A673 (cell line): ENCODE data around the gene FBLN1.

Source experiments
- EZH2 ChIP-seq: fragments of 200-600 bp; sonication (generic); IDR thresholded peaks from 2 replicates; pipeline ENCODE4 v1.6.1; 2017; ENCODE audit warnings: borderline replicate concordance, low read depth, mild to moderate bottlenecking, mixed read lengths, antibody characterized with exemption, low read length; ENCODE audit not compliant: poor library complexity, severe bottlenecking
- TF ChIP-seq, protein P1 (sequence below): fragments of 300-800, 200-600 bp; sonication (generic); conservative IDR thresholded peaks from 2 replicates; pipeline ENCODE4 v1.5.1; 2017; ENCODE audit warnings: low read depth, mild to moderate bottlenecking, antibody characterized with exemption, low read length, moderate library complexity, mixed read lengths

DNA sequence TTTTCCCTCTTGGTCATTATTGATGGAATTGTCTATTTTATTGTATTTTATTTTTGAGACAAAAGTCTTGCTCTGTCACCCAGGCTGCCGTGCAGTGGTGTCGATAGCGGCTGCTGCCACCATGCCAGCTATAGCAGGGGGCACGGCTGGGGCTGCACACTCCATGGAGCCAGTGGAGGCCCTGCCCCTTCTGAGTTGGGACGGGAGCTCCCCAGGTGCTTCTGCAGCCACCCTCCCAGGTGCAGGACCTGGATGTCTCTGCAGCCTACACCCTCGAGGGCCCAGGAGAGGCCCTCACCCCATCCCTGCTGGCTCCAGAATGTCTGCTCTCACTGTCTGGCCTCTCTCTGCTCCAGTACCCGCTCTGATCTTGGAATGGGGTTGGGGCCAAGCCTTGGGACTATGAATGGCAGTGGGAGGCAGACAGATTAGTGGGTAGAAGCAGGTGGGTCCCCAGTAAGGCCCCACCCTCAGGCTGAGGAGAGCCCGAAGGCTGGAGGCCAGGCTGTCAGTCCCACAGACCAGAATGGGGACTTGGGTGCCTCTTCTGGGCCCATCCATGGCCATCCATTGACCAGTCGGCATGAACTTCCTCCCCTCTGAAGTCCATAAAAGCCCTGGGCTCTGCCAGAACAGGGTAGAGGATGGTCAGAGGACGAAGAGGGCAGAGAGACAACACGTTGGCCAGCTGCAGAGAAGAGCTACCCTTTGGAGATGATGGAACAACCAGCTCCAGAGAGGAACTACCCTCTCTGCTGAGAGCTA lies 119.3 kb downstream of the FBLN1 start:
- TF ChIP-seq, protein P1, sequence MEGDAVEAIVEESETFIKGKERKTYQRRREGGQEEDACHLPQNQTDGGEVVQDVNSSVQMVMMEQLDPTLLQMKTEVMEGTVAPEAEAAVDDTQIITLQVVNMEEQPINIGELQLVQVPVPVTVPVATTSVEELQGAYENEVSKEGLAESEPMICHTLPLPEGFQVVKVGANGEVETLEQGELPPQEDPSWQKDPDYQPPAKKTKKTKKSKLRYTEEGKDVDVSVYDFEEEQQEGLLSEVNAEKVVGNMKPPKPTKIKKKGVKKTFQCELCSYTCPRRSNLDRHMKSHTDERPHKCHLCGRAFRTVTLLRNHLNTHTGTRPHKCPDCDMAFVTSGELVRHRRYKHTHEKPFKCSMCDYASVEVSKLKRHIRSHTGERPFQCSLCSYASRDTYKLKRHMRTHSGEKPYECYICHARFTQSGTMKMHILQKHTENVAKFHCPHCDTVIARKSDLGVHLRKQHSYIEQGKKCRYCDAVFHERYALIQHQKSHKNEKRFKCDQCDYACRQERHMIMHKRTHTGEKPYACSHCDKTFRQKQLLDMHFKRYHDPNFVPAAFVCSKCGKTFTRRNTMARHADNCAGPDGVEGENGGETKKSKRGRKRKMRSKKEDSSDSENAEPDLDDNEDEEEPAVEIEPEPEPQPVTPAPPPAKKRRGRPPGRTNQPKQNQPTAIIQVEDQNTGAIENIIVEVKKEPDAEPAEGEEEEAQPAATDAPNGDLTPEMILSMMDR = no peak
- no peak for TF ChIP-seq EZH2
